B cell (primary cell): ENCODE measurements around the gene TMEM37.

Experiments used
- EZH2 ChIP-seq: IDR thresholded peaks from 2 replicates; pipeline ENCODE4 v1.6.1; 2012; ENCODE audit warnings: borderline replicate concordance, low read depth, mild to moderate bottlenecking, moderate library complexity, low read length; ENCODE audit not compliant: insufficient read depth, poor library complexity, severe bottlenecking
- TF ChIP-seq, protein P1 (sequence below): fragments of 200-600 bp; IDR thresholded peaks from one replicate; pipeline ENCODE4 v1.8.0; 2022; ENCODE audit warnings: antibody characterized with exemption, mild to moderate bottlenecking

DNA sequence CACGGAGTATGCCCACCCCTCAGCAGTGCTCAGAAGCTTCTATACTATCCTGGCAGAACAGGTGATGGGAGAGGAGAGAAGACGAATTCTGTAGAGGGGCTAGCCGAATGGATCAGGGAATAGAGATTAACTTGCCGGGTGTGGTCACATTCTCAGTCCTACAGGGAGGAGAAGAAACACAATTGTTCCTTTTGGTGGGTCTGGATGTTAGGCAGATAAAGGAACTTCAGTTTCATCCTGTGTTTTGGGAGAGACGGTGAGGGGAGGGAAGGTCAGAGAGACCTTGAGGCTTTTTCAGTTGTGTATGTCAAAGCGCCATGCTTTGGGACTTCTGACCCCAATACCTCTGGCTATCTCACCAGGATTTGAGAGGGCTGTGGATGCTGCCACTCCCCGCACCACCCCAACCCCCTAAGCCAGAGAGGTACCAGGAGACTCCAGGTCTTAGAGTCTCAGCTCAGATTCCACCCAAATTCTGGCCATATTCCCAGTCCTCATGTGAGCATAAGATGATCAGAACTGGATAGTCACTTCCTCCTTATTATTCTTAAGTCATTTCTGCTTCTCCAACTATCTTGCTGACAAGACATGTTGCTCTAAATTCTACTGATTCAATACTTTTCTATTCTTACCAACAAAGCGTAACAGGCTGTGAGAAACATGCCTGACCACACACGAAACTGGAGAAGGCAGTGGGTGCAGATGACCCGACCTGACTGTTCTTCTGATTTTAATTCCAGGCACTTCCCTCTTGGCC is 2.3 kb upstream of the TMEM37 start:
- TF ChIP-seq, protein P1, sequence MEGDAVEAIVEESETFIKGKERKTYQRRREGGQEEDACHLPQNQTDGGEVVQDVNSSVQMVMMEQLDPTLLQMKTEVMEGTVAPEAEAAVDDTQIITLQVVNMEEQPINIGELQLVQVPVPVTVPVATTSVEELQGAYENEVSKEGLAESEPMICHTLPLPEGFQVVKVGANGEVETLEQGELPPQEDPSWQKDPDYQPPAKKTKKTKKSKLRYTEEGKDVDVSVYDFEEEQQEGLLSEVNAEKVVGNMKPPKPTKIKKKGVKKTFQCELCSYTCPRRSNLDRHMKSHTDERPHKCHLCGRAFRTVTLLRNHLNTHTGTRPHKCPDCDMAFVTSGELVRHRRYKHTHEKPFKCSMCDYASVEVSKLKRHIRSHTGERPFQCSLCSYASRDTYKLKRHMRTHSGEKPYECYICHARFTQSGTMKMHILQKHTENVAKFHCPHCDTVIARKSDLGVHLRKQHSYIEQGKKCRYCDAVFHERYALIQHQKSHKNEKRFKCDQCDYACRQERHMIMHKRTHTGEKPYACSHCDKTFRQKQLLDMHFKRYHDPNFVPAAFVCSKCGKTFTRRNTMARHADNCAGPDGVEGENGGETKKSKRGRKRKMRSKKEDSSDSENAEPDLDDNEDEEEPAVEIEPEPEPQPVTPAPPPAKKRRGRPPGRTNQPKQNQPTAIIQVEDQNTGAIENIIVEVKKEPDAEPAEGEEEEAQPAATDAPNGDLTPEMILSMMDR: no peak
- TF ChIP-seq EZH2: no peak
